Activated CD8-positive, alpha-beta memory T cell treated with anti-CD3 and anti-CD28 coated beads, Interleukin-2, amount 50 U/mL, for 4 hours (primary cell): ENCODE data around the gene MAMDC2.
"Not testable (repeated sequence)": the region's sequence is repeated elsewhere in the genome, so short reads cannot be mapped to it uniquely, and the experiment has no call there.

Experiments used
- DNase-seq: peaks from one replicate; pipeline ENCODE4 v3.0.0-alpha.2; 2020

The MAMDC2 gene

GRCh38 chr9:70143394-70144130, 99.9 kb downstream of the MAMDC2 start:
- DNase-seq: no peak

GRCh38 chr9:70144131-70144503, 100.5 kb downstream of the MAMDC2 start:
- DNase-seq: no peak

- DNase-seq: no peak
These were observed 102.3 kb downstream of the MAMDC2 start for GRCh38 chr9:70145981-70146380.

GRCh38 chr9:70147196-70147595, 103.5 kb downstream of the MAMDC2 start:
- no peak for DNase-seq

GRCh38 chr9:70147651-70148050, 104.0 kb downstream of the MAMDC2 start:
- DNase-seq: no peak

GRCh38 chr9:70152350-70152749, 108.7 kb downstream of the MAMDC2 start:
- DNase-seq: no peak

GRCh38 chr9:70156729-70157128, 113.1 kb downstream of the MAMDC2 start:
- DNase-seq: no peak

GRCh38 chr9:70159630-70160029, 116.0 kb downstream of the MAMDC2 start:
- DNase-seq: no peak

GRCh38 chr9:70160686-70161600, 117.3 kb downstream of the MAMDC2 start:
- DNase-seq: no peak

GRCh38 chr9:70165006-70165602, 121.5 kb downstream of the MAMDC2 start:
- DNase-seq: no peak

GRCh38 chr9:70168521-70168920, 124.9 kb downstream of the MAMDC2 start:
- no peak for DNase-seq

- DNase-seq: no peak
These were observed 125.6 kb downstream of the MAMDC2 start for GRCh38 chr9:70169222-70169621.

GRCh38 chr9:70170151-70170790, 126.6 kb downstream of the MAMDC2 start:
- DNase-seq: no peak

GRCh38 chr9:70172532-70172931, 128.9 kb downstream of the MAMDC2 start:
- no peak for DNase-seq

GRCh38 chr9:70177121-70177520, 133.5 kb downstream of the MAMDC2 start:
- DNase-seq: no peak

GRCh38 chr9:70192707-70193106, 149.1 kb downstream of the MAMDC2 start:
- DNase-seq: no peak

- DNase-seq: no peak
These were observed 151.8 kb downstream of the MAMDC2 start for GRCh38 chr9:70195456-70195855.

- DNase-seq: no peak
These were observed 153.8 kb downstream of the MAMDC2 start for GRCh38 chr9:70197216-70198044.

GRCh38 chr9:70204743-70205142, 161.1 kb downstream of the MAMDC2 start:
- not testable (repeated sequence) for DNase-seq

- no peak for DNase-seq
These were observed 161.8 kb downstream of the MAMDC2 start for GRCh38 chr9:70205366-70206020.

- no peak for DNase-seq
These were observed 173.4 kb downstream of the MAMDC2 start for GRCh38 chr9:70217029-70217428.

- no peak for DNase-seq
These were observed 175.1 kb downstream of the MAMDC2 start for GRCh38 chr9:70218767-70219166.
